HepG2 (cell line): ENCODE measurements around the gene SPESP1. TPM values are rescaled to one million over a fixed set of nuclear protein-coding genes. Genes with fewer than 3 reads are reported as not detected.

Experiments used
- ATAC-seq: fragments of 200-7000 bp; cut with Tn5 transposase; 3 replicates; pipeline ENCODE4 v1.9.1; 2020; ENCODE audit warnings: mild to moderate bottlenecking, moderate library complexity
- BruUV-seq: library from RNA; stranded (reverse); fragments of 400-500 nt; replicated peaks from 2 replicates; lab custom pipeline; 2021; lab: Mats Ljungman, UMichigan
- CTCF ChIA-PET: fragments of 300-600 bp; formaldehyde crosslinking; extraction: SDS; loops from one replicate; lab custom pipeline; 2021; ENCODE audit warnings: low total read pairs, inconsistent platforms, low intra/inter-chr PET ratio; lab: Yijun Ruan, JAX
- POLR2A ChIA-PET: fragments of 350-600 bp; sonication (Branson Sonifier 250); formaldehyde crosslinking; loops from one replicate; lab custom pipeline; 2020; ENCODE audit warnings: antibody characterized with exemption, inconsistent platforms; lab: Yijun Ruan, JAX
- DNase-seq: peaks from one replicate; pipeline ENCODE4 v3.0.0-alpha.2; 2015; ENCODE audit warnings: low spot score
- FAIRE-seq: peaks from 3 replicates; lab custom pipeline; 2011; peaks lifted over from hg19 to GRCh38; lab: Jason Lieb, UNC
- H2AFZ ChIP-seq: one replicate; pipeline ENCODE4 v1.6.1; 2011; ENCODE audit warnings: low read length, inconsistent platforms
- H3K27ac ChIP-seq: fragments of 300-600 bp; 3 replicates; pipeline ENCODE4 v1.8.0; 2011; ENCODE audit warnings: mixed run types, mild to moderate bottlenecking, mixed read lengths, low read length, inconsistent platforms; ENCODE audit not compliant: insufficient read depth; ENCODE audit errors: extremely low read length
- H3K27me3 ChIP-seq, 2 experiments: fragments of 200-600 bp in 1 of 2; 2 replicates in 1 of 2; 3 replicates in 1 of 2; pipeline versions ENCODE4 v1.6.0 to v1.8.0; 2011; ENCODE audit warnings: low read length in 2 of 2, mild to moderate bottlenecking in 2 of 2, moderate library complexity in 2 of 2, inconsistent platforms in 1 of 2; ENCODE audit not compliant: insufficient read depth in 2 of 2, control insufficient read depth in 1 of 2
- H3K36me3 ChIP-seq, 2 experiments: fragments of 200-600 bp in 1 of 2; replicated peaks in 1 of 2; 2 replicates in 1 of 2; 3 replicates in 1 of 2; pipeline versions ENCODE4 v1.5.1 to v1.8.0; 2011; ENCODE audit warnings: low read length in 2 of 2, inconsistent platforms in 1 of 2; ENCODE audit not compliant: insufficient read depth in 2 of 2, control insufficient read depth in 1 of 2
- H3K4me1 ChIP-seq: 2 replicates; pipeline ENCODE4 v1.5.1; 2012; ENCODE audit warnings: low read length, inconsistent platforms; ENCODE audit not compliant: insufficient read depth
- H3K4me2 ChIP-seq: 2 replicates; pipeline ENCODE4 v1.6.0; 2011; ENCODE audit warnings: low read depth, low read length, inconsistent platforms
- H3K4me3 ChIP-seq, 3 experiments: fragments of 200-600 bp in 1 of 3; sonication (generic), shearing (Covaris generic) in 1 of 3; replicated peaks in 1 of 3; 2 replicates each; pipeline ENCODE4 v1.5.1; 2011 to 2016; ENCODE audit warnings: low read length in 3 of 3, inconsistent platforms in 2 of 3, low read depth in 2 of 3, mild to moderate bottlenecking in 2 of 3, control low read depth in 1 of 3, mixed read lengths in 1 of 3; ENCODE audit not compliant: insufficient read depth in 1 of 3
- H3K79me2 ChIP-seq: one replicate; pipeline ENCODE4 v1.6.1; 2011; ENCODE audit warnings: low read length, inconsistent platforms; ENCODE audit not compliant: insufficient read depth
- H3K9ac ChIP-seq: 2 replicates; pipeline ENCODE4 v1.6.0; 2011; ENCODE audit warnings: mild to moderate bottlenecking, low read depth, low read length, inconsistent platforms; ENCODE audit not compliant: insufficient read depth
- H3K9me3 ChIP-seq: 2 replicates; pipeline ENCODE4 v1.5.1; 2012; ENCODE audit warnings: mild to moderate bottlenecking, low read length
- H4K20me1 ChIP-seq: 2 replicates; pipeline ENCODE4 v1.6.0; 2011; ENCODE audit warnings: inconsistent platforms, mild to moderate bottlenecking, low read length, moderate library complexity; ENCODE audit not compliant: insufficient read depth
- CENPT ChIP-seq: sonication (generic); formaldehyde crosslinking; IDR thresholded peaks from 2 replicates; pipeline ENCODE4 v1.8.0; 2022; ENCODE audit warnings: low read depth, mild to moderate bottlenecking, moderate library complexity, missing genetic modification reagents
- KLF11 ChIP-seq: IDR thresholded peaks from 2 replicates; pipeline ENCODE4 v1.6.1; 2016; ENCODE audit warnings: missing compliant biosample characterization
- MAFF ChIP-seq: IDR thresholded peaks from 2 replicates; pipeline ENCODE4 v1.6.1; 2011; ENCODE audit warnings: low read depth, low read length, improper control_type of control experiment
- MAFK ChIP-seq, 2 experiments: IDR thresholded peaks in 1 of 2; conservative IDR thresholded peaks in 1 of 2; 2 replicates each; pipeline ENCODE4 v1.6.1; 2011; ENCODE audit warnings: improper control_type of control experiment in 2 of 2, low read length in 2 of 2
- MTA3 ChIP-seq: sonication (generic); formaldehyde crosslinking; IDR thresholded peaks from 2 replicates; pipeline ENCODE4 v1.4.0; 2020; ENCODE audit warnings: missing genetic modification reagents
- NFIB ChIP-seq: sonication (generic); formaldehyde crosslinking; IDR thresholded peaks from 2 replicates; pipeline ENCODE4 v1.9.0; 2021; ENCODE audit warnings: missing genetic modification reagents, mild to moderate bottlenecking, borderline replicate concordance
- PHF20 ChIP-seq: sonication (generic); formaldehyde crosslinking; IDR thresholded peaks from 2 replicates; pipeline ENCODE4 v1.5.0; 2020; ENCODE audit warnings: mild to moderate bottlenecking, missing genetic modification reagents
- POLR2G ChIP-seq: fragments of 200-400 bp; formaldehyde crosslinking; IDR thresholded peaks from 2 replicates; pipeline ENCODE4 v1.6.1; 2018; ENCODE audit warnings: mild to moderate bottlenecking, low read depth, low read length, moderate library complexity
- PRPF4 ChIP-seq: fragments of 200-400 bp; formaldehyde crosslinking; IDR thresholded peaks from 2 replicates; pipeline ENCODE4 v1.6.1; 2016; ENCODE audit warnings: low read length, low read depth; ENCODE audit not compliant: poor library complexity, severe bottlenecking
- SIN3B ChIP-seq: fragments of 150-350 bp; IDR thresholded peaks from 2 replicates; pipeline ENCODE4 v1.6.1; 2014; ENCODE audit warnings: low read length
- ZFP62 ChIP-seq: sonication (generic); formaldehyde crosslinking; IDR thresholded peaks from 2 replicates; pipeline ENCODE4 v1.4.0; 2020; ENCODE audit warnings: missing genetic modification reagents
- in situ Hi-C: cut with HindIII; loops from 2 replicates; pipeline ENCODE4 v1.10.0; 2017; ENCODE audit warnings: low pct_unique_long_range_greater_than_20kb; ENCODE audit not compliant: extremely low pct_ligation_motif_present
- intact Hi-C: fragments of 100-400 bp; cut with micrococcal nuclease; formaldehyde crosslinking; loops from one replicate; pipeline ENCODE4 v1.10.0; 2022; ENCODE audit not compliant: unreplicated experiment
- polyA plus RNA-seq, 8 experiments: library from polyadenylated mRNA; depleted of rRNA in 3 of 8; stranded (reverse) in 7 of 8; unstranded in 1 of 8; fragments of >200 nt; fragmentation: Illumina TruSeq in 4 of 8; extraction: Trizol in 4 of 8; gene quantifications; 2 replicates each; pipeline versions ENCODE4 v1.2.1 to v1.2.3, GENCODE V29; 2011 to 2016; ENCODE audit warnings: low read depth in 4 of 8, missing spikeins in 1 of 8, mixed read lengths in 1 of 8; ENCODE audit not compliant: insufficient read depth in 1 of 8
- total RNA-seq, 5 experiments: library from RNA; depleted of rRNA; stranded (reverse); fragments of >200 nt; fragmentation: Illumina TruSeq; extraction: Trizol; gene quantifications; 2 replicates each; pipeline ENCODE4 v1.2.3, GENCODE V29; 2016; ENCODE audit warnings: low read depth in 1 of 5

Gene SPESP1
- total and polyA plus RNA-seq, 2 of the 13 experiments (the other 11 are each of a cell fraction or from before 2014, with no cell fraction given): not detected

GRCh38 chr15:68966996-68967395, 36.7 kb downstream of the SPESP1 start (continued):
- TF ChIP-seq KLF11 (CRISPR knock-in tag) (no peak), PRPF4 (no peak), PHF20 (CRISPR knock-in tag) (no peak), CENPT (CRISPR knock-in tag) (no peak), POLR2G (no peak), ZFP62 (CRISPR knock-in tag) (no peak), MTA3 (CRISPR knock-in tag) (no peak), NFIB (CRISPR knock-in tag) (no peak)

GRCh38 chr15:68967948-68968347, 37.6 kb downstream of the SPESP1 start:
- H3K27me3 ChIP-seq: no peaks in the 10 kb centered on the region
- POLR2A ChIA-PET: no interaction called here
- H3K79me2 ChIP-seq: no peaks in the 10 kb centered on the region
- TF ChIP-seq MAFF (peak; percentile 90), SIN3B (no peak), MAFK (conservative IDR thresholded peaks at IDR 0.05 in 1 of 2, IDR thresholded peaks at IDR 0.05 in 1 of 2; ENCODE audit: low read length in 2 of 2) (peak; percentile 88 to 95)
- TF ChIP-seq, all 625 proteins: peak for 2
- DNase-seq (no peak), ATAC-seq (no peak), FAIRE-seq (no peak)
- H3K36me3 ChIP-seq: no peaks in the 10 kb centered on the region
- BruUV-seq: no TSS peak
- H3K4me2 ChIP-seq: no peak overlapping the region
- no peaks in the 10 kb centered on the region for H4K20me1 ChIP-seq
- CTCF ChIA-PET: no interaction called here
- no peak overlapping the region for H3K27ac ChIP-seq
- H3K9me3 ChIP-seq: no peaks in the 10 kb centered on the region
- no peaks in the 10 kb centered on the region for H3K4me1 ChIP-seq
- no peak overlapping the region for H3K4me3 ChIP-seq
- in situ Hi-C loops: no loop called here
- H2AFZ ChIP-seq: no peak overlapping the region
- intact Hi-C loops: no loop called here
- H3K9ac ChIP-seq: no peak overlapping the region
